A549 (cell line): ENCODE data around the gene KLF16. TPM values are rescaled to one million over a fixed set of nuclear protein-coding genes. Genes with fewer than 3 reads are reported as not detected.

Experiments
- CBX2 ChIP-seq: fragments of 200-600 bp; sonication (generic); IDR thresholded peaks from 2 replicates; pipeline ENCODE4 v1.6.1; 2016; ENCODE audit warnings: low read depth, mild to moderate bottlenecking, borderline replicate concordance
- CBX8 ChIP-seq: fragments of 200-600 bp; sonication (generic); IDR thresholded peaks from 2 replicates; pipeline ENCODE4 v1.6.1; 2016
- CEBPB ChIP-seq, 2 experiments: fragments of >200 bp in 1 of 2; sonication (Bioruptor Twin) in 1 of 2; formaldehyde crosslinking in 1 of 2; IDR thresholded peaks; 2 replicates each; pipeline ENCODE4 v1.6.1; 2012 to 2016
- E2F6 ChIP-seq: IDR thresholded peaks from 2 replicates; pipeline ENCODE4 v1.6.1; 2012; ENCODE audit warnings: low read depth, borderline replicate concordance
- EHF ChIP-seq: fragments of 250-450 bp; sonication (Bioruptor Pico); IDR thresholded peaks from 2 replicates; pipeline ENCODE4 v1.5.0; 2020; ENCODE audit warnings: mild to moderate bottlenecking
- EHMT2 ChIP-seq: fragments of 200-600 bp; sonication (generic); IDR thresholded peaks from 2 replicates; pipeline ENCODE4 v1.6.1; 2016; ENCODE audit warnings: antibody characterized with exemption, low read depth, mild to moderate bottlenecking, moderate library complexity
- FOSB ChIP-seq: fragments of 250-450 bp; sonication (Bioruptor Pico); IDR thresholded peaks from 2 replicates; pipeline ENCODE4 v1.5.0; 2020; ENCODE audit warnings: mild to moderate bottlenecking, moderate library complexity
- FOSL2 ChIP-seq, 2 experiments: fragments of 450-650 bp in 1 of 2; fragments of >200 bp in 1 of 2; sonication (Bioruptor Twin) in 1 of 2; formaldehyde crosslinking; IDR thresholded peaks; 2 replicates each; pipeline versions ENCODE4 v1.5.0 to v1.6.1; 2016 to 2020; ENCODE audit warnings: mild to moderate bottlenecking in 1 of 2, moderate library complexity in 1 of 2
- GATA3 ChIP-seq: IDR thresholded peaks from 2 replicates; pipeline ENCODE4 v1.6.1; 2012; ENCODE audit warnings: borderline replicate concordance
- HEYL ChIP-seq: fragments of 250-450 bp; sonication (Bioruptor Pico); IDR thresholded peaks from 2 replicates; pipeline ENCODE4 v1.8.0; 2021; ENCODE audit warnings: mild to moderate bottlenecking, moderate library complexity
- HOXA7 ChIP-seq: fragments of 250-450 bp; sonication (Bioruptor Pico); IDR thresholded peaks from 2 replicates; pipeline ENCODE4 v1.5.0; 2020; ENCODE audit warnings: mild to moderate bottlenecking, moderate library complexity
- HOXB13 ChIP-seq: fragments of 250-450 bp; sonication (Bioruptor Pico); IDR thresholded peaks from 2 replicates; pipeline ENCODE4 v1.5.0; 2020; ENCODE audit warnings: low read depth, mild to moderate bottlenecking, moderate library complexity
- JUNB ChIP-seq: fragments of >200 bp; sonication (Bioruptor Twin); formaldehyde crosslinking; IDR thresholded peaks from 2 replicates; pipeline ENCODE4 v1.6.1; 2016
- KDM5A ChIP-seq: fragments of 200-600 bp; sonication (generic); IDR thresholded peaks from 2 replicates; pipeline ENCODE4 v1.6.1; 2016; ENCODE audit warnings: antibody characterized with exemption, mild to moderate bottlenecking
- MAX ChIP-seq: IDR thresholded peaks from 2 replicates; pipeline ENCODE4 v1.6.1; 2012
- MAZ ChIP-seq: fragments of 150-350 bp; IDR thresholded peaks from 2 replicates; pipeline ENCODE4 v1.6.1; 2014; ENCODE audit warnings: antibody characterized with exemption, low read depth, low read length, borderline replicate concordance
- MYC ChIP-seq: IDR thresholded peaks from 2 replicates; pipeline ENCODE4 v1.6.1; 2012; ENCODE audit warnings: mild to moderate bottlenecking, inconsistent platforms, low read length, improper control_type of control experiment, borderline replicate concordance
- NFE2L2 ChIP-seq: fragments of 150-350 bp; conservative IDR thresholded peaks from 2 replicates; pipeline ENCODE4 v1.6.1; 2014; ENCODE audit warnings: low read length
- NR3C1 ChIP-seq: fragments of >200 bp; sonication (Bioruptor Twin); formaldehyde crosslinking; IDR thresholded peaks from 3 replicates; pipeline ENCODE4 v1.6.1; 2017
- POLR2A ChIP-seq: IDR thresholded peaks from 2 replicates; pipeline ENCODE4 v1.6.1; 2012; ENCODE audit warnings: mild to moderate bottlenecking, low read length
- POLR2AphosphoS2 ChIP-seq: conservative IDR thresholded peaks from 2 replicates; pipeline ENCODE4 v1.6.1; 2012; ENCODE audit warnings: low read length, improper control_type of control experiment, inconsistent platforms
- RAD21 ChIP-seq, 2 experiments: fragments of >200 bp in 1 of 2; sonication (Bioruptor Twin) in 1 of 2; formaldehyde crosslinking in 1 of 2; IDR thresholded peaks in 1 of 2; conservative IDR thresholded peaks in 1 of 2; 2 replicates in 1 of 2; 3 replicates in 1 of 2; pipeline ENCODE4 v1.6.1; 2012 to 2018; ENCODE audit warnings: inconsistent platforms in 1 of 2
- RARB ChIP-seq: fragments of 250-450 bp; sonication (Bioruptor Pico); IDR thresholded peaks from 2 replicates; pipeline ENCODE4 v1.8.0; 2021; ENCODE audit warnings: mild to moderate bottlenecking, moderate library complexity
- RCOR1 ChIP-seq: fragments of 150-350 bp; IDR thresholded peaks from 2 replicates; pipeline ENCODE4 v1.6.1; 2014; ENCODE audit warnings: antibody characterized with exemption, low read length, low read depth
- RFX5 ChIP-seq: fragments of 450-650 bp; IDR thresholded peaks from 2 replicates; pipeline ENCODE4 v1.7.1; 2014; ENCODE audit warnings: antibody characterized with exemption, mild to moderate bottlenecking, moderate library complexity
- RNF2 ChIP-seq: fragments of 200-600 bp; sonication (generic); IDR thresholded peaks from 2 replicates; pipeline ENCODE4 v1.6.1; 2016; ENCODE audit warnings: low read depth, mild to moderate bottlenecking, antibody characterized with exemption, moderate library complexity, borderline replicate concordance
- SREBF2 ChIP-seq: fragments of 450-650 bp; IDR thresholded peaks from 2 replicates; pipeline ENCODE4 v1.6.1; 2014; ENCODE audit warnings: mild to moderate bottlenecking, moderate library complexity
- TFCP2L1 ChIP-seq: fragments of 250-450 bp; sonication (Bioruptor Pico); IDR thresholded peaks from 2 replicates; pipeline ENCODE4 v1.5.0; 2021; ENCODE audit warnings: mild to moderate bottlenecking
- USF2 ChIP-seq: fragments of 450-650 bp; IDR thresholded peaks from 2 replicates; pipeline ENCODE4 v1.6.1; 2014; ENCODE audit warnings: antibody characterized with exemption
- ZC3H11A ChIP-seq: fragments of 450-650 bp; IDR thresholded peaks from 2 replicates; pipeline ENCODE4 v1.6.1; 2014; ENCODE audit warnings: antibody characterized with exemption, mild to moderate bottlenecking
- ZFP36 ChIP-seq: fragments of 450-650 bp; IDR thresholded peaks from 2 replicates; pipeline ENCODE4 v1.6.1; 2014; ENCODE audit warnings: borderline replicate concordance; ENCODE audit not compliant: partially characterized antibody
- ZNF302 ChIP-seq: fragments of 250-450 bp; sonication (Bioruptor Pico); IDR thresholded peaks from 2 replicates; pipeline ENCODE4 v1.9.0; 2021; ENCODE audit warnings: inconsistent platforms, mild to moderate bottlenecking, moderate library complexity
- ZSCAN20 ChIP-seq: fragments of 250-450 bp; sonication (Bioruptor Pico); IDR thresholded peaks from 2 replicates; pipeline ENCODE4 v1.8.0; 2022; ENCODE audit warnings: mild to moderate bottlenecking, moderate library complexity
- polyA plus RNA-seq, 4 experiments: library from polyadenylated mRNA; depleted of rRNA in 3 of 4; stranded (reverse); fragments of >200 nt; fragmentation: RNase III in 1 of 4; extraction: RNeasy Plus Mini Kit Qiagen cat#74134 plus additional on column Dnase treatment in 1 of 4; gene quantifications; 2 replicates in 3 of 4; 3 replicates in 1 of 4; pipeline ENCODE4 v1.2.3, GENCODE V29; 2011 to 2017
- TF ChIP-seq, protein P1 (sequence below): fragments of >200 bp; sonication (Bioruptor Twin); formaldehyde crosslinking; IDR thresholded peaks from 3 replicates; pipeline ENCODE4 v1.6.1; 2016
- TF ChIP-seq, protein P2 (sequence below): fragments of 150-350 bp; IDR thresholded peaks from 2 replicates; pipeline ENCODE4 v1.6.1; 2014; ENCODE audit warnings: low read depth, mild to moderate bottlenecking, low read length
- TF ChIP-seq, protein P3 (sequence below): fragments of 250-450 bp; sonication (Bioruptor Pico); IDR thresholded peaks from 2 replicates; pipeline ENCODE4 v1.5.0; 2020; ENCODE audit warnings: low read depth, mild to moderate bottlenecking, moderate library complexity
- TF ChIP-seq, protein P4 (sequence below): fragments of >200 bp; sonication (Bioruptor Twin); formaldehyde crosslinking; IDR thresholded peaks from 2 replicates; pipeline ENCODE4 v1.6.1; 2016

The KLF16 gene
- polyA plus RNA-seq, 2 of the 4 experiments (the other 2 are of a cell fraction), result 5.8 to 25.7 TPM

GRCh38 chr19:1848399-1849131 lies 14.8 kb downstream of the KLF16 start, which contains the start of gene REXO1 (continued):
- TF ChIP-seq, protein P1, sequence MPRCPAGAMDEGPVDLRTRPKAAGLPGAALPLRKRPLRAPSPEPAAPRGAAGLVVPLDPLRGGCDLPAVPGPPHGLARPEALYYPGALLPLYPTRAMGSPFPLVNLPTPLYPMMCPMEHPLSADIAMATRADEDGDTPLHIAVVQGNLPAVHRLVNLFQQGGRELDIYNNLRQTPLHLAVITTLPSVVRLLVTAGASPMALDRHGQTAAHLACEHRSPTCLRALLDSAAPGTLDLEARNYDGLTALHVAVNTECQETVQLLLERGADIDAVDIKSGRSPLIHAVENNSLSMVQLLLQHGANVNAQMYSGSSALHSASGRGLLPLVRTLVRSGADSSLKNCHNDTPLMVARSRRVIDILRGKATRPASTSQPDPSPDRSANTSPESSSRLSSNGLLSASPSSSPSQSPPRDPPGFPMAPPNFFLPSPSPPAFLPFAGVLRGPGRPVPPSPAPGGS, result no peak
- TF ChIP-seq USF2 (no peak), SREBF2 (no peak), EHMT2 (no peak), RCOR1 (no peak), RAD21 (conservative IDR thresholded peaks at IDR 0.05 in 1 of 2, IDR thresholded peaks at IDR 0.05 in 1 of 2) (peak in 1 of 2 experiments; percentile 24; a peak in 1 of 5 replicates), RNF2 (no peak), NR3C1 (no peak), RFX5 (0 out of 2 replicates have a peak, but pooled peaks have one; percentile 38), KDM5A (no peak), POLR2AphosphoS2 (no peak), E2F6 (no peak), FOSB (CRISPR knock-in tag) (no peak), RARB (CRISPR knock-in tag) (no peak), HOXB13 (no peak), CEBPB (IDR thresholded peaks at IDR 0.05) (no peak), NFE2L2 (no peak), GATA3 (no peak), EHF (CRISPR knock-in tag) (no peak), POLR2A (peak; percentile 29; the same call in 1 of the 2 replicates), MAZ (no peak), ZNF302 (CRISPR knock-in tag) (no peak), JUNB (no peak), CBX2 (no peak), FOSL2 (IDR thresholded peaks at IDR 0.05) (no peak), FOSL2 (CRISPR knock-in tag; IDR thresholded peaks at IDR 0.05) (peak; percentile 35; the same call in 1 of the 2 replicates), HOXA7 (CRISPR knock-in tag) (peak; percentile 69; the same call in 1 of the 2 replicates), MAX (no peak), HEYL (no peak), TFCP2L1 (CRISPR knock-in tag) (peak; percentile 91; the same call in 1 of the 2 replicates), CBX8 (no peak), ZFP36 (no peak), ZC3H11A (no peak), MYC (no peak), ZSCAN20 (no peak)
- TF ChIP-seq, protein P2, sequence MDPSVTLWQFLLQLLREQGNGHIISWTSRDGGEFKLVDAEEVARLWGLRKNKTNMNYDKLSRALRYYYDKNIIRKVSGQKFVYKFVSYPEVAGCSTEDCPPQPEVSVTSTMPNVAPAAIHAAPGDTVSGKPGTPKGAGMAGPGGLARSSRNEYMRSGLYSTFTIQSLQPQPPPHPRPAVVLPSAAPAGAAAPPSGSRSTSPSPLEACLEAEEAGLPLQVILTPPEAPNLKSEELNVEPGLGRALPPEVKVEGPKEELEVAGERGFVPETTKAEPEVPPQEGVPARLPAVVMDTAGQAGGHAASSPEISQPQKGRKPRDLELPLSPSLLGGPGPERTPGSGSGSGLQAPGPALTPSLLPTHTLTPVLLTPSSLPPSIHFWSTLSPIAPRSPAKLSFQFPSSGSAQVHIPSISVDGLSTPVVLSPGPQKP, result no peak
- TF ChIP-seq, protein P3, sequence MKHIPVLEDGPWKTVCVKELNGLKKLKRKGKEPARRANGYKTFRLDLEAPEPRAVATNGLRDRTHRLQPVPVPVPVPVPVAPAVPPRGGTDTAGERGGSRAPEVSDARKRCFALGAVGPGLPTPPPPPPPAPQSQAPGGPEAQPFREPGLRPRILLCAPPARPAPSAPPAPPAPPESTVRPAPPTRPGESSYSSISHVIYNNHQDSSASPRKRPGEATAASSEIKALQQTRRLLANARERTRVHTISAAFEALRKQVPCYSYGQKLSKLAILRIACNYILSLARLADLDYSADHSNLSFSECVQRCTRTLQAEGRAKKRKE, result no peak
- TF ChIP-seq, protein P4, sequence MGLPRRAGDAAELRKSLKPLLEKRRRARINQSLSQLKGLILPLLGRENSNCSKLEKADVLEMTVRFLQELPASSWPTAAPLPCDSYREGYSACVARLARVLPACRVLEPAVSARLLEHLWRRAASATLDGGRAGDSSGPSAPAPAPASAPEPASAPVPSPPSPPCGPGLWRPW, result no peak
